NCI-H1694 (cell line): Measurements from ENCODE around the gene COPS3.
A peak's percentile ranks its signal among the peaks of the same experiment; 100 is the strongest.

Source experiments
- DNase-seq: peaks from one replicate; lab custom pipeline; 2025; lab: John Stamatoyannopoulos, UW

COPS3 gene

DNA sequence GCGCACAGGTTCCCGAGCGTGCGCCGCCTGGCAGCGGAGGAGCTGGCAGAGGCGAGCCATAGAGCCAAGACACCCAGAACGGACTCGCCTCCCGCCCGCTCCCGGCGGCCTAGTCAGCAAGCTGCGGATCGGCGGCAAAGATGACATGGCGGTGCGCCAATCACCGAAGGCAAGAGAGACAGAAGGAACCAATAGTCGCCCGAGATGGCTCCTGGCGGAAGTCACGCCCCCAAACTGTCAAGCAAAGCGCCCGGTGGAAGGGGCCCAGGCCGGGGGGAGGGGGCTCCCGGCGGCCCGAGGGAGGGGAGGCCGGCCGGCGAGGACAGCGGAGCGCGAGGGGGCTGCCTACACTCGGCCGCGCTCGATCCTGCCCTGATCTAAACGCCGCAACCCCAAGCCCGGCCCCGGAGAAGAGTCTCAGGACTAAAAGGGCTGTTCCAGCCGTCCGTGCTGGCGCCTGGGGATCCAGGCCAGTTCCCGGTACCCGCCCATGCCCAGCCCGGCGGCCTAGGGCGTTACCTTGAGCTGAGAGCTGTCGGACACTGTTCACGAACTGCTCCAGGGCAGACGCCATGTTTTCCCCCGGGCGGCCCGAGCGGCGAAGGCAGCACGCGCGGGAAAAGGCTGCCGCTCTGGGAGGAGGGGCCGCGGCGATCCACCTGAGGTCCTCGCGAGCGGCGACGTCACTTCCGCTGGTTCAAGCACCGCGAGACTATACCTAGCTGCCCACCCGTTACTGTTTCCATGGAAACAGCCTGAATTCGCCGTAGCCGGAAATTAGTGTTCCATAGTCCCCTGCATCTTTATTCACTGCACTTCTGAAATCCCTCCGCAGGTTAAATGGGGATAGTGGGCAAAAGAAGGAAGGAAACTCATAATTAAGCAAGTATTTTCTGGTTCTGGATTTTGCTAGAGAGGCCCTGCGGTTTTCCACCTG is at the start of gene COPS3:
TSS of gene COPS3 (minus strand) at position 634 of the 937 bp plus-strand sequence. CDS start at position 574, 60 bp downstream.
- peak; percentile 97 for DNase-seq

GRCh38 chr17:17328251-17328650 is 47.2 kb upstream of the COPS3 start:
- DNase-seq, result no peak

GRCh38 chr17:17326275-17326875 is 45.3 kb upstream of the COPS3 start:
- DNase-seq, result no peak

GRCh38 chr17:17325816-17326215 is 44.8 kb upstream of the COPS3 start:
- DNase-seq, result no peak

GRCh38 chr17:17325228-17325627 is 44.2 kb upstream of the COPS3 start:
- DNase-seq, result no peak

- no peak for DNase-seq
Measured at GRCh38 chr17:17324616-17325015, 43.6 kb upstream of the COPS3 start.

DNA sequence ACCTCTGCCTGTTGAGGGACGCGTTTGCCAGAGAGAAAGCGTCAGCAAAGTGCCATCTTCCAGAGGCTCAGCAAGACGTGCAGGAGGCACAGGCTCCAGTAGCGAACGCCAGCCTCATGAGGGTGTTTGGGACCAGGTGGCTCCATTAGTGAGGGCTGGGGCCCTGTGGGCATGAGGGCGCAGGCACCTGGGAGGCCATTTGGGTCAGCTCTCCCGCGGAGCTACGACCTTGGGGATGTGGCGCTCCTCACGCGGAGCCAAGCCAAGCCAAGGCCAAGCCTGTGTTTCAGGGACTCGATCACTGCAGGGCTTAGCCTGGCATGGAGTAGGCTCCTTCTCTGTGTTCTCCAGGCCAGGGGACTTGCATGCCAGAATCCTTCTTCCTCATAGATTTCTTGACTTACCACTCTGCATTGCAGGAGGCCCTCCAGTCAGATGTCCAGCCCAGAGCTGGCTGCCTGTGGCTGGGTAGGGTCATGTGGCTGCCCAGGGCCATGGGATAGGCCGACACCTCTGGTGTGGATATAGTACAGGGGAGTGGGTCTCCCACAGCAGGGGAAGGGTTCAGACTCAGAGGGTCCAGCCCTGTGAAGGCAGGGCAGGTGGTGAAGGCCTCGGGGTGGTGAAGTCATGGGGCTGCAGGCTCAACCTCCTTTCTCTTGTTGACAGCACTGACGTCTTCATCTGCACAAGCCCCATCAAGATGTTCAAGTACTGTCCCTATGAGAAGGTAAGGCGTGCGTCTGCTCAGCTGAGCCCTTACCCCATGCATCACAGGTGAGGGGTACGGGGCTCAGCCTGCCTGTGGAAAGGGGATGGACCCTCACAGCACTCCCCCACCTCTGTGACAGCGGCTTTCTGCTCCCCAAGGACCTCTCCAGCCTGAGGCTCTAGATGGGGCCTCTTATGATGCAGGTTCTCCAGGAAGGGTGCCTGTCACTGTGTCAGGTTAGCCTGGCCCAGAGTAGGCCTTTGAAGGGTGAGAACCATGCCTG is 41.8 kb upstream of the COPS3 start:
- DNase-seq, result no peak

GRCh38 chr17:17321356-17322025 is 40.4 kb upstream of the COPS3 start:
- no peak for DNase-seq

- no peak for DNase-seq
Measured at GRCh38 chr17:17320911-17321220, 39.8 kb upstream of the COPS3 start.

DNA sequence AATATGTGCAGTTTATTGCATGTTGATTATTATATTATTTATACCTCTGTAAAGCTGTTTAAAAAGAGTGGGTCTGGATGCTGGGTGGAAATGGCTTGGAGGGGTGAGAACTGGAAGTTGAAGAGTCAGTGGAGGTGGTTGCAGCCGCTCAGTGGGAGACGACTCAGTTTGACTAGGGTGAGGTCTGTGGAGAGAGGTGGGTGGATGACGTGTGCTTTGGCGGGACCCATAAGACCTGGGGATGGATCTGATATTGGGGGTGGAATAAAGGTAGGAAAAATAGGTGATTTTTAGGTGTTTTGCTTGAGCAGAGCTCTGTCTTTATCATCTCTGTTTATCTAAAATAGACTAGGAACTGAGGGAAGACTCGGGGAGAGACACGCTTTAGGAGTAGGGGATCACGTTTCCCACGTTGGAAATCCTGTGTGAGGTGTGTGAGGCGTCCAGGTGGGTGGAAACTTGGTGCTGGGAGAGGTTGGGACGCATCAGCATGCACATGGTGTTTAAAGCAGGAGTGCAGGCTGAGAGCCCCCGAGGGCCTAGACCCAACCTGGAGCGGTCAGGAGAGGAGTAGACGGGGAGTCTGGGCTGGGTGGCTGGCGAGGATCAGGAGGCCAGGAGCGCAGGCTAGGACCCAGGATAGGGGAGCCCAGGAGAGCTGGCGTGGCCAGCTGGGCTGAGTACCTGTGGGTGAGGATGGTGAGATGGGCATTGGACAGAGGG is 39.3 kb upstream of the COPS3 start:
- DNase-seq, result no peak

DNA sequence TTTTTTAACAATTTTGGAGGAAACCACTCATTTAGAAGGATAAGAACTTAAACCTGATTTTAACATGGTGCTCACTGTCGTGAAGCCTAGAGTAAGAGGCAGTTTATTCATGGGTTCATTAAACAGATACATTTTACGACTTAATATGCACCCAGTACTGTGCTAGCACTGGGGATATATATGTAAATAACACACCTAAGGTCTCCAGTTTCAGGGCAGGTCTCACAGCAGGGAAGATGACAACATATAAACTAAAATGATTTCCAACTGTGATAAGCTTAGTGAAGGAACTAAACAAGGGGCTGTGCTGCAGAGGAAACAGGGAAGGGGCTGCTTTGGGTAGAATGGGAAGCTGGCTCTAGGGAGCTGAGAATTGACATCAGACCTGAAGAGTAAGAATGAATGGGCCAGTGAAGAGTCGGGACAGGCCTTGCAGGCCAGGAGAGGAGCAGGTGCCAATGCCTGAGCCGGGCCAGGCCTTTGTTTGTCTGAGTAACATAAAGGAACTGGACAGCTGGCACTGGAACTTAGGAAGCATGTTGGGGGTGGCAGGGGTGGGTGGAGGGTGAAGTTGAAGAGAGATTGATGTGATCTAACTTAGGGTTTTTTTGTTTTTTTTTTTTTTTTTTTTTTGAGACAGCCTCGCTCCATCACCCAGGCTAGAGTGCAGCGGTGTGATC is 34.2 kb upstream of the COPS3 start:
- no peak for DNase-seq

DNA sequence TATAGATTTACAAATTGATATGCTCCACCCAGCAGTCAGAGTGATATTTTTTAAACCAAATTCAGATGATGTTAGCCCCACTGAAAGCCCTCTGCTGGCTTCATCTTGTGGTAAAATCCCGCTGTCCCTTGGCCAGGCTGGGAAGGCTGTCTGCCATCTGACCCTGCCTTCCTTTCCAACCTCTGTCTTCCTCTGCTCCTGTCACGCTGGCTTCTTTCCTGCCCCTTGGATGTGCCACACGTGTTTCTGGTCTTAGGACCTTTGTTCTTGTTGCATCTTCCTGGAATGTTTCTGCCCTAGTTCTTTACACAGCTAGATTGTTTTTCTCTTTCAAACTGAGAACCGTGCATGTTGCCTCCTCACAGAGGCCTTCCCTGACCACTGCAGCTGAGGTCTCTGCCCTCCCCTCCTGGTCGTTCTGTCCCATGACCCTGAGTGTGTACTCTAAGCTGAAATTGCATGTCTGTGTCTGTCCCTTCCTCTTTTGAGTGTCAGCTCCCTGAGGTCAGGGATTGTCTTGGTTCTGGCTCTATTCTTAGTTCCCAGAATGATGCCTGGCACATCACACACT is 33.5 kb upstream of the COPS3 start:
- DNase-seq, result no peak

DNA sequence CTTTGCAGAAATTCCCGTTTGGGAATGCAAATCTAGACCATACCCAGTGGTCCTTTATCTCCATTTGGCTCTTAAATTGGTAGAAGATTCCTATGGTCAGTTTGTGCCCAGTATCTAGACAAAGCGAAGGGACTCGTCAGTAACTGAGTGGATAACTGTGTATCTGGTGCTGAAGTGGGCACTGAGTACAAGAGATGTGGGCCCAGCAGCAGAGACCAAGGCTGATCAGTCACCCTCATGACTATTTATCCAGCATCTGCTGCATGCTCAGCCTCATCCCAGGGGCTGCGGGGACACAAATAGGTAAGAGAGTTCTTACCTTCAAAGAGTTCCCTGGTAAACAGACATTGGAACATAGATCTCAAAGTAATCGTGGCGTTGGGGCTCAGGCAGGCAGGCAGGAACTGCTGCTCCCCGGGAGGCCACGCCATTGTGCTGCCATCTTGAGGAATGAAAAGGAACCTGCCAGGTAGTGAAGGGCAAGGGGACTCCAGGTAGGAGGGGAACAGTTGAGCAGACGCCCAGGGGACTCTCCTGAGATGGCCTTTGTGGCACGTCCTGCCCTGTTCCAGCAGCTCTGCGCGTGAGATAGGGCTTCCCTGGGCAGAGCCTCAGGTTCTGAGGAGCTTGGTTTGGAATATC is 32.4 kb upstream of the COPS3 start:
- DNase-seq, result peak; percentile 11

DNA sequence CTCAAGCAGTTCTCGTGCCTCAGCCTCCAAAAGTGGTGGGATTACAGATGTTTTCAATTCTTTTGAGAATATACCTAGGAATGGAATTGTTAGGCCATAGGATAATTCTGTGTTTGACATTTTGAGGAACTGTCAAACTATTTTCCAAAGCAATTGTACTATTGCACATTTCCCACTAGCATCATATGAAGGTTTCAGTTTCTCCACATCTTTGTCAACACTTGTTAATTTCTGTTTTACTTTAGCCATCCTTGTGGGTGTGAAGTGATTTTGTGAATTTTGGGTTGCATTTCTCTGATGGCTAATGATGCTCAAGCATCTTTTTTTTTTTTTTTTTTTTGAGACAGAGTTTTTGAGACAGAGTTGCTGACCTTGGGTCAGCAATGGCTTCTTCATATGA is 28.3 kb upstream of the COPS3 start:
- DNase-seq, result no peak

- DNase-seq, result peak; percentile 52
Measured at GRCh38 chr17:17305281-17305801, 24.3 kb upstream of the COPS3 start.

DNA sequence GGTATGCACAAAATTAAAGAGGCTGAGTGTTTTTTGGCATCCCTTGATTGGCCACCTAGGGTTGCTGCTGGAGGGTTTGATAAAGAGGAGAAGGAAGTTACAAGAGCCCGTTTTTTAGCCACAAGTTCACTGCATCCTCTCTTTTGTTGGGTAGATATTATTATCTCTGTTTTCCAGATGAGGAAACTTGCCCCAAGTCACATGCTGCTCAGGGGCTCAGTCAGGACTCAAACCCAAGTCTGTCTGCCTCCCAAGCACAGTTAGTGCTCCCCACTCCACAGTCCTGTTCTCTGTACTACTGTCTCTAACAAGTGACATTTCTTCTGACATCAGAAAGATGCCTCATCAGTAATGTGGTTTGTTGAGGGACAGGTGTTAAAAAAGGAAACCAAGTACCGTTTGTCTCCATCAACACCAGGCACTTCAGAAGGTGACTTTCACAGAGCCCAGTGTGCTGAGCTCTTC is 23.5 kb upstream of the COPS3 start:
- no peak for DNase-seq

DNA sequence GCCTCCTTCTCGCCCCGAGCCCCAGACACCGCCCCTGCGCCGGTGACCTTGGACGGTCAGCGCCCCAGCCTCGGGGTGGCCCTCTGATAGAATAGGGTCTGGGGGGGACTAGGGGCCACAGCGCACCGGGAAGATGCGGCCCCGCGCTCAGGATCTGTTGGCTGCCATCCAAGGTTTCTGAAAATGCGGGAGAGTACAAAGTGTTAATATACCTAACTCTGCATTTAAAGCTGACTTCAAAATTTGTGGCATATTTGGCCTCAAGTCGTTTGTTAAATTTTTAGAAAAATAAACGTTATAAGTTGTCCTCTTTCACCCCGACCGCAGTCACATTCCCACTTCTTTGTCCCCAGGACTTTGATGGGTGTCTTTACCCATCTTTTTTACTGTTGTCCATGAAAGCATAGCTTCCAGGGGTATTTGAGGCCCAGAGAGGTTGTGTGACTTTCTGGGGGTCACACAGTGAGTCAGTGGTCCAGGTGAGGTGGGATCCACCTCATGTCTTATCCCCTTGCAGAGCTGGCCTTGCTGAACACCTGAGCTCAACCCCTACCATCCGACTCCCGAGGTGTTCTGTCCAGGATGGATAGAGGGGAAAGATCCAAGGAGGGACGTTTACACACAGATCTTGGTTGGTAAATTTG is 22.9 kb upstream of the COPS3 start:
- peak; percentile 7 for DNase-seq

DNA sequence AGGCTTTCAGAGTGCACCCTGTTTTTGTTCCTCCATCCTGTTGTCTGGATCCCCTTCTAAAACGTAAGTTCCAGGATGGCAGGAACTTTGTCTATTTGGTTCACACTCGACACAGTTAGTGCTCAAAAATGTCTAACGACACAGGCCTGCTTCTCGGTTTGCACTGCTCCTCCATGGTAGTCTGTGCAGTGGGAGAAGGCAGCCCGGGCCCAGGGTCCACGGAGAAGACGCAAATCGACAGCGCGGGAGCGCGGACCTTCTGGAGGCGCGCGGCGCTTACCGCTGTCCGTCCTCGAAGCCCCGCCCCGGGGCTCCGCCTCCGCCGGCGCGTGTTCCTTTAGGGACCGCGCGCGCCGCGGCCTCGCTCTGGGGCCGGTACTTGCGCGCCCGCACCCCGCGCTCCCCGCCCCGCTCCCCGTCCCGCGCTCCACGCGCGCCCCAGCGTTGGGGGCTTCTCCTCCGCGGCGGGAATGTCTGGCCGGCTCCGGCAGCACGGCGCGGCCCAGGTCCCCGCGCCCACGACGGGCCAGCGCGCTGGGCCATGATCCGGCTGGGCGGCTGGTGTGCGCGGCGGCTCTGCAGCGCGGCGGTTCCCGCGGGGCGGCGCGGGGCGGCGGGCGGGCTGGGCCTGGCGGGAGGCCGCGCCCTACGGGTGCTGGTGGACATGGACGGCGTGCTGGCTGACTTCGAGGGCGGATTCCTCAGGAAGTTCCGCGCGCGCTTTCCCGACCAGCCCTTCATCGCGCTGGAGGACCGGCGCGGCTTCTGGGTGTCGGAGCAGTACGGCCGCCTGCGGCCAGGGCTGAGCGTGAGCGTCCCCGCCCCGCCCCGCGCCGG is 22.2 kb upstream of the COPS3 start, which contains the start of gene NT5M:
TSS of gene NT5M (plus strand) at position 364 of the 837 bp plus-strand sequence. CDS start at position 542, 178 bp downstream.
- DNase-seq, result peak; percentile 64
